Activated T-cell treated with anti-CD3 and anti-CD28 coated beads for 4 hours (primary cell): Measurements from ENCODE around the gene SHROOM4.
A peak's percentile ranks its signal among the peaks of the same experiment; 100 is the strongest.

ENCODE experiments used
- DNase-seq: peaks from one replicate; pipeline ENCODE4 v3.0.0-alpha.2; 2020

The SHROOM4 gene

GRCh38 chrX:50609796-50610195, 204.2 kb downstream of the SHROOM4 start:
- no peak for DNase-seq

DNA sequence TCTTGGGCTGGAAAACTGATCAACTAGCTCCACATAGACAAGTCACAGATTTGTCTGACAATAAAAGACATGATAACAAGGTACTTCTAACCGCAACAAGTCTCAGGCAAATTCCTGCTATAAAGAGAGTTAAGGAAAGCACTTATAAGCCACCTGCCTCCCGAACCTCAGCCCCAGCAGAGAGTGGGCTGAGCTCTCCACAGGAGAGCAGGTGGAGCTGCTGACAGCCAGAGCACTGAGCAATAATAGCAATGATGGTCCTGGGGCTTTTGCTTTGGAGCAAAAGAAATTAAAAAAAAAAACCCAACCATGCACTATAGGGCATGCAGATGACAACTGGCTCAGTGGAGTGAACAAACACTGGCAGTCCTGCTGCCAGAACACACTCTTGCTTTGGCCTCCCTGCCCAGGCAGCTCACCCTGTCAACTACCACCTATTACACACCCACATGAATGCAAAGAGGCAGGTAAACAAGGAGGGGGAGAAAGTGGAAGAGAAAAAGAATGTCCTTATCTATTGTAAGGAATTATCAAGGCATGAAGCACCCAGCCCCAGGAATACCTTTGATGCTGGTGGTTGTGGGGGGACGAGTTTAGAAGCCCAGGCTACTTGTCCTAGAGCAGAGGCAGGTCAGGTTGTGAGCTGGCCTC, 207.6 kb downstream of the SHROOM4 start:
- no peak for DNase-seq

GRCh38 chrX:50596056-50596455, 217.9 kb downstream of the SHROOM4 start:
- DNase-seq, result no peak

- no peak for DNase-seq
These were observed 219.2 kb downstream of the SHROOM4 start for GRCh38 chrX:50594788-50595187.

GRCh38 chrX:50586980-50587379, 227.0 kb downstream of the SHROOM4 start:
- DNase-seq, result no peak

DNA sequence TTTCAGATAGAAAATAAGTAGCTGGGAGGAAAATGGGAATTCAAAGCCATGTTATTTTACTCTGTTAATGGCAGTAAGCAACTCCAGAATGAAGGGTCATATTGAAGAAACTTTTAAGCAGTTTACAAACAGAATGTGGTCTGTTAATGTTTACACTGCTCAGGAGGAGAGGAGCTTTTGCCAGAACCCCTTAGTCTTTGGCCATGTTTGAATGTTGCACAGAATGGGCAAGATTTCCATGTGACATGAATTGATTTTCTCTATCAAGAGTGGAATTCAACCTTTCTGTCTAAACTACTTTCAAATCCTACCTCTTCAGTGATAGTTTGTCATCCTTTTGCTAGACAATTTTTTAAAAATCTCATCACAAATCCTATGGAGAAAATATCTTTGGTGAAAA, 227.6 kb downstream of the SHROOM4 start:
- no peak for DNase-seq

DNA sequence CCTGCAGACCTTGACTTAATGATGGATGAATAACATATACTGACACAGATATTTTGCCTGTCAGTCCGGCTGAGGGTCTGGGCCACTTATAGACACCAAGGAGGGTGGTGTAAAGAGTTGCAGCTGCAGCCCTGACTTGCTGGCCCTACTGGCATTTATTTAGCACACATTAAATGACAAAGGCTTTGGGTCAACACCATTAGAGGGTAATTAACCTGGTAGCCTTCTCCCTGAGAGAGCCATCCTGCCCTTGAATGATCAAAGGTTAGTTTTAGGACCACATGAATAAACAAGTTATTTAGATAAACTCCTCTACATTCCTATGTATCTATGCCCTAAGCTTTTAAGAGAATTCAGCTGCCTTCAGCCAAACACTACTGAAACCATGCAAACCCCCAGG, 232.6 kb downstream of the SHROOM4 start:
- DNase-seq, result no peak

DNA sequence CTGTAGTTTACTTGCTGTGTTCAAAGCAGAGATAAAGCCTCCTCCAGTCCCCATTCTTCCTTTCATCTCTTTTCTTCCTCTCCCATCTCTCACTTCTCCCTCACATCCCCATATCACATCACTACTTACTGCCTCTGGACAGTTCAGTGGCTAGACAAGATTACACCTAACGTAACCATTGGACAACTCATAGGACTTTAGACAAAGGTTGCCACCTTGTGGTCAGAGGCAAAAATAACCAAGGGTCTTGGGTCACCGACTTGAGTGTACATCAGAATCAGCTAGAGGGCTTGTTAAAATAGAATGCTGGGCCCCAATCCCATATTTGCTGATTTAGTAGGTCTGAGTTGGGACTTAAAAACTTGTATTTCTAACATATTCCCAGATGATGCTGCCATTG, 234.0 kb downstream of the SHROOM4 start:
- DNase-seq, result peak; percentile 0

GRCh38 chrX:50577326-50577725, 236.7 kb downstream of the SHROOM4 start:
- no peak for DNase-seq

GRCh38 chrX:50567636-50568035, 246.4 kb downstream of the SHROOM4 start:
- no peak for DNase-seq

DNA sequence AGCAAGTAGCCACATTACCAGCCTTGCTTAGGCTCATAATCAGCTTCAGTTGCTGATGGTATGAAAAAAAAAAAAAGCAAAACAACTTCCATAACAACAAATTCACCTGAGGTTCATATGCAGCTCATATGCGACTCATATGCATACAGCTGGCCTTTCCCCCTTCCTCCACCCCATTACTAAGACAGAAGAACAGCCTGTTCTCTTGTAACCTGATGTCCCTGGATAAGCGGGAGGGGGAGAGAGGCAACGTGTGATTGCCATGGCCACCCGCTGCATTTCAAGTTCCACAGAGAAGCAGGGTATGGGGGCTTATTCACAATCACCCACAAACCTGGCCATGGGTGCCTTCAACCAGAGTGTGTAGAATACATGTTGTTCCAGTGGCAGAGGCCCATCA, 248.3 kb downstream of the SHROOM4 start:
- DNase-seq, result no peak
